Calu3 (cell line): ENCODE measurements around the gene FA2H. TPM values are rescaled to one million over a fixed set of nuclear protein-coding genes. Genes with fewer than 3 reads are reported as not detected.

Source experiments
- BruUV-seq: library from RNA; stranded (reverse); fragments of 400-500 nt; replicated peaks from 2 replicates; lab custom pipeline; 2021; lab: Mats Ljungman, UMichigan
- CTCF ChIA-PET: fragments of 300-600 bp; sonication (Branson Sonifier 250); formaldehyde crosslinking; loops from one replicate; lab custom pipeline; 2022; ENCODE audit warnings: antibody characterized with exemption; lab: Charles Lee
- DNase-seq: peaks from one replicate; pipeline ENCODE4 v3.0.0; 2022
- H3K27ac Mint-ChIP-seq: one replicate; pipeline ENCODE4 v1.8.0; 2022; ENCODE audit warnings: mixed read lengths; ENCODE audit not compliant: unreplicated experiment
- H3K27me3 Mint-ChIP-seq: one replicate; pipeline ENCODE4 v1.8.0; 2022; ENCODE audit warnings: mixed read lengths; ENCODE audit not compliant: unreplicated experiment
- H3K36me3 Mint-ChIP-seq: one replicate; pipeline ENCODE4 v1.8.0; 2022; ENCODE audit warnings: mild to moderate bottlenecking, moderate library complexity, mixed read lengths; ENCODE audit not compliant: insufficient read depth, unreplicated experiment
- H3K4me1 Mint-ChIP-seq: one replicate; pipeline ENCODE4 v1.8.0; 2022; ENCODE audit warnings: mild to moderate bottlenecking, low read depth, mixed read lengths; ENCODE audit not compliant: unreplicated experiment
- H3K4me3 Mint-ChIP-seq: one replicate; pipeline ENCODE4 v1.8.0; 2022; ENCODE audit warnings: mild to moderate bottlenecking, low read depth, moderate library complexity, mixed read lengths; ENCODE audit not compliant: unreplicated experiment
- H3K9me3 Mint-ChIP-seq: one replicate; pipeline ENCODE4 v1.8.0; 2022; ENCODE audit warnings: low read depth, mixed read lengths; ENCODE audit not compliant: unreplicated experiment
- intact Hi-C: fragments of 100-400 bp; cut with micrococcal nuclease; formaldehyde crosslinking; loops from one replicate; pipeline ENCODE4 v1.10.0; 2022; ENCODE audit not compliant: unreplicated experiment
- total RNA-seq: library from RNA; stranded (reverse); gene quantifications from 2 replicates; pipeline ENCODE4 v1.2.3, GENCODE V29; 2022
- TF ChIP-seq, protein P1 (sequence below): fragments of 200-600 bp; IDR thresholded peaks from one replicate; pipeline ENCODE4 v1.8.0; 2022; ENCODE audit warnings: antibody characterized with exemption; ENCODE audit not compliant: unreplicated experiment

Gene FA2H
- total RNA-seq, 1 experiment from 2014 or later = 74.2 TPM

DNA sequence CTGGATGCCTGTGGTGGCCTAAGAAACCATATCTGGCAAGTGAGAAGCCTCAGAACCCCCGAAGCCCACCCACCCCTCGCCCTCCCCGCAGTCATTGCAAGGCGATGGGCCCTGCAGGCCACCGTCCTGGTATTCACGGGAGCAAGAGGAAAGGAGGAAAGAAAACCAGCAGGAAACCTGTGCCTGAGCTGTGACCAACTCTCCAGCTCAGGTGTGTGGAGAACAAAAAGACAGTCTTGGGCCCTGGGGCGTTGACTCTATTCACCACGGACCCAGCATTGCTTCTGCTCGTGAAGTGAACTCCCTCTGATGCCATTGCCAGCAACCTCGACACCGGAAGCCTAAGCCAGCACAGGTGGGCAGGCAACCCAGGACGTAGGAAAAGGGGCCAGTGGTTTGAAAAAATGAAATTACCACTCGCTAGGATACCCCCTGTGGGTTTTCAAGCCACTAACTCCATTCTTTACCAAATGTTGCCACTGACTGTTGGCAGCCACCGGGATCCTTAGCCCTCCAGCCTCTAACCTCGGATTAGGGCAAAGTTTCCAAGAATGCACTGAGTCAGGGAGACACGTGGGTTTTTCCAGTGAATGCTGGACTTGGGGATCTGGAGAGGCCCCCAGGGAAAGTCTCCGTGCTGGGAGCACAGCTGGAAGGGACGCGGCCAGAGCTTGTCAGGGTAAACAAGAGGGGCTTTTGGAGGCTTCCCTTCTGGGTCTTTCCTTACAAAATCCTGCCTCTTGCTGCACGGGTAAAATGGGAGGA is 25.1 kb downstream of the FA2H start:
- H3K4me3 Mint-ChIP-seq = no peak overlapping the region
- no peak overlapping the region for H3K27ac Mint-ChIP-seq
- no peaks in the 10 kb centered on the region for H3K27me3 Mint-ChIP-seq
- intact Hi-C loops = no loop called here
- TF ChIP-seq, protein P1, sequence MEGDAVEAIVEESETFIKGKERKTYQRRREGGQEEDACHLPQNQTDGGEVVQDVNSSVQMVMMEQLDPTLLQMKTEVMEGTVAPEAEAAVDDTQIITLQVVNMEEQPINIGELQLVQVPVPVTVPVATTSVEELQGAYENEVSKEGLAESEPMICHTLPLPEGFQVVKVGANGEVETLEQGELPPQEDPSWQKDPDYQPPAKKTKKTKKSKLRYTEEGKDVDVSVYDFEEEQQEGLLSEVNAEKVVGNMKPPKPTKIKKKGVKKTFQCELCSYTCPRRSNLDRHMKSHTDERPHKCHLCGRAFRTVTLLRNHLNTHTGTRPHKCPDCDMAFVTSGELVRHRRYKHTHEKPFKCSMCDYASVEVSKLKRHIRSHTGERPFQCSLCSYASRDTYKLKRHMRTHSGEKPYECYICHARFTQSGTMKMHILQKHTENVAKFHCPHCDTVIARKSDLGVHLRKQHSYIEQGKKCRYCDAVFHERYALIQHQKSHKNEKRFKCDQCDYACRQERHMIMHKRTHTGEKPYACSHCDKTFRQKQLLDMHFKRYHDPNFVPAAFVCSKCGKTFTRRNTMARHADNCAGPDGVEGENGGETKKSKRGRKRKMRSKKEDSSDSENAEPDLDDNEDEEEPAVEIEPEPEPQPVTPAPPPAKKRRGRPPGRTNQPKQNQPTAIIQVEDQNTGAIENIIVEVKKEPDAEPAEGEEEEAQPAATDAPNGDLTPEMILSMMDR = no peak
- peaks cover 32% of the 10 kb centered on the region for H3K4me1 Mint-ChIP-seq
- no TSS peak for BruUV-seq
- no peaks in the 10 kb centered on the region for H3K9me3 Mint-ChIP-seq
- DNase-seq = no peak
- H3K36me3 Mint-ChIP-seq = peaks cover 17% of the 10 kb centered on the region
- CTCF ChIA-PET = interaction anchor here (1.1 kb wide), 1 partner anchor 113 kb away, joined by 3 read pairs; no protein-coding TSS in a partner anchor

DNA sequence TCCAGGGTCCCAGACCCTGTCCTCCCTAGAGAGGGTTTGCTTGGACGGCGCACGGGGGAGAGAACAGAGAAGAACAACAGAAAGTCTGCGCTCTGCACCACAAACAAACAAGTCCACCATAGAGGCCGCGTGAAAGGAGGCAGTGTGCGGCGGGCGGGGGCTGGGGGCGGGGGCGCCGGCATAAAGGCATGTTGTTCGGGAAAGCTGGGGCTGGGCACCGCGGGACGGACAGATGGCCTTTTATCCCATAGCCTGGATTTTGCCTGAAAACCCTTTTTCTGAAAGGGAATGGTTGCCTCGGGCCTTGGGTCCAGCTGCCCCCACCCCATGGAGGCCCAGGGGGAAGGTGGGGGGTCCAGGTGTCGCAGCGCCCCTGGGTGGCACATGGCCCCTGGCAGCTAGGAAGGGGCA is 26.0 kb downstream of the FA2H start:
- Mint-ChIP-seq H3K27ac (no peak overlapping the region), H3K27me3 (no peaks in the 10 kb centered on the region), H3K4me3 (no peak overlapping the region), H3K9me3 (no peaks in the 10 kb centered on the region), H3K4me1 (peaks cover 32% of the 10 kb centered on the region), H3K36me3 (peaks cover 24% of the 10 kb centered on the region)
- no peak for DNase-seq
- TF ChIP-seq, protein P1 = no peak
- intact Hi-C loops = no loop called here
- no TSS peak for BruUV-seq
- CTCF ChIA-PET = interaction anchor here (1.1 kb wide), 1 partner anchor 114 kb away, joined by 3 read pairs; no protein-coding TSS in a partner anchor

DNA sequence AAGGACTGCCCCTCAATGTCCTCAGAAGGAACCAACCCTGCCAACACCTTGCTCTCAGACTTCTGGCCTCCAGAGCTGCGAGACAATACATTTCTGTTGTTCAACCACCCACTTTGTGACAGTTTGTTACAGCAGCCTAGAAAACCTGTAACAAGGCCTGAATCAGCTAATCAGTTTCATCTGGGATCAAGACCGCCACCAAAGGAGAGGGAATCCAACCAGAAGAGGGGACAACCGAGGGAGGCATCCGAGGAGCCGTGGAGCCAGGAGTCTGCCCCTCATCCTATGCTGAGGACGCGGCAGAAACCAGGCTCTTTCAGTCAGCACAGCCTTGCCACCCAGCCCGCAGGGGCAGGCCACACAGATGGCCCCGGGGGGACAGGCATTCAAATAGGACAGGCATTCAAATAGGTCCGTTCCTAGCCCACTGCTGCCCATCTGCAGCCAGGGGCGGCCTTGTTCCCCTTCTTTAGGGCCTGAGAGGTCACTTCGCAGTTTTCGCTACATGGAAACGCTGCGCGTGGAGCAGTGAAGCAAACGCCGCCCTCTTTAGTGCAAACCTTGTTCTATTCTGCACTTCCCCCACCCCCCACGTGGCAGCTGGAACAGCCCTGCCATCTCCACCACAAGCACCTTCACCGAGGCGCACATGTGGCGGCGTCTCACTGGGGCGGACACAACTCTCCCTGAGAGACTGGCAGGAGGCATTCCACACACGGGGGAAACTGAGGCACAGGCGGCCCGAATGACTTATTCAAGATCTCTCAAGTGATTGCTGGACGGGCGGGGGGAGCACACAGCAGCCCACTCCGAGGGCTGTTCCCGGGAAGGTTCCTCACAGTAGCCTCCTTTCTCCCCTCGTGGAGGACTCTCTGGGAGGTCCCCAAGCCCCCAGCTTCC is 26.7 kb downstream of the FA2H start:
- Mint-ChIP-seq H3K9me3 (no peaks in the 10 kb centered on the region), H3K27me3 (no peaks in the 10 kb centered on the region), H3K4me1 (peaks cover 36% of the 10 kb centered on the region), H3K27ac (no peak overlapping the region), H3K36me3 (peaks cover 27% of the 10 kb centered on the region), H3K4me3 (no peak overlapping the region)
- CTCF ChIA-PET = no interaction called here
- no peak for DNase-seq
- intact Hi-C loops = no loop called here
- TF ChIP-seq, protein P1 = no peak
- no TSS peak for BruUV-seq

DNA sequence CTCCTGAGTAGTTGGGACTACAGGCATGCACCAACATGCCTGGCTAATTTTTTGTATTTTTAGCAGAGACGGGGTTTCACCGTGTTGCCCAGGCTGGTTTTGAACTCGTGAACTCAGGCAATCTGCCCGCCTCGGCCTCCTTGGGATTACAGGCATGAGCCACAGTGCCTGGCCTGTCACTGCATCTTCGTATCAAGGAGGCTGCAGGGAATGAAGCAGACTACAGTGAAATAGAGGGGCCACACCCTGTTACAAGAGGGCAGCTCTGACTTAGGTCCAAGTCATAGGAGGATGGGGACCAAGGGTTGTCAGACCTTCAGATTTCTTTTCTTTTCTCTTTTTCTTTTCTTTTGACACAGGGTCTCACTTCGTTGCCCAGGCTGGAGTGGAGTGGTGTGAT is 28.7 kb downstream of the FA2H start:
- H3K27me3 Mint-ChIP-seq = no peaks in the 10 kb centered on the region
- no peaks in the 10 kb centered on the region for H3K9me3 Mint-ChIP-seq

More for the DNA sequence above, 28.7 kb downstream of the FA2H start:
- Mint-ChIP-seq H3K27ac (no peak overlapping the region), H3K4me1 (peaks cover 43% of the 10 kb centered on the region), H3K36me3 (peaks cover 36% of the 10 kb centered on the region), H3K4me3 (no peak overlapping the region)
- no peak for DNase-seq
- no TSS peak for BruUV-seq
- intact Hi-C loops = no loop called here
- CTCF ChIA-PET = interaction anchor here (0.7 kb wide), 1 partner anchor 15 kb away, joined by 5 read pairs; no protein-coding TSS in a partner anchor
- TF ChIP-seq, protein P1 = no peak
